Stimulated activated naive CD4-positive, alpha-beta T cell (primary cell): ENCODE measurements around the gene KCNQ1OT1.

Experiments used
- DNase-seq, 6 experiments: peaks; one replicate each; lab custom pipeline; 2025; lab: John Stamatoyannopoulos, UW

KCNQ1OT1 gene

DNA sequence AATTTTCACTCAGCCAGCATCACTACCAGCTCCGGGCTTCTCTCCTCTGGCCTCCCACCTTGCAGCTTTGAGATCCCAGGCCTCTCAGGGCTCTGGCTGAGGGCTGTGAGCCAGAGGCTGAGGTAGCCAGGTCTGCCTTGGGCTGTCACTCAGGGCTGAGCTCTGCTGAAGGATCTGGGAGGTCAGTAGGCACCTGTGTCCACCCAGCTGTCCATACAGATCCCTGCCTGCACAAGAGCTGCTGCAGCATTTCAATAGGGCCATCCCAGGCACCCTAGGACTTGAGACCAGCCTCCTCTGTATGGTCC lies 12.6 kb downstream of the KCNQ1OT1 start:
- DNase-seq: no peak

GRCh38 chr11:2686360-2687222 lies 13.2 kb downstream of the KCNQ1OT1 start:
- no peak for DNase-seq

GRCh38 chr11:2685566-2686359 lies 14.0 kb downstream of the KCNQ1OT1 start:
- no peak for DNase-seq

GRCh38 chr11:2685051-2685450 lies 14.7 kb downstream of the KCNQ1OT1 start:
- DNase-seq: no peak

DNA sequence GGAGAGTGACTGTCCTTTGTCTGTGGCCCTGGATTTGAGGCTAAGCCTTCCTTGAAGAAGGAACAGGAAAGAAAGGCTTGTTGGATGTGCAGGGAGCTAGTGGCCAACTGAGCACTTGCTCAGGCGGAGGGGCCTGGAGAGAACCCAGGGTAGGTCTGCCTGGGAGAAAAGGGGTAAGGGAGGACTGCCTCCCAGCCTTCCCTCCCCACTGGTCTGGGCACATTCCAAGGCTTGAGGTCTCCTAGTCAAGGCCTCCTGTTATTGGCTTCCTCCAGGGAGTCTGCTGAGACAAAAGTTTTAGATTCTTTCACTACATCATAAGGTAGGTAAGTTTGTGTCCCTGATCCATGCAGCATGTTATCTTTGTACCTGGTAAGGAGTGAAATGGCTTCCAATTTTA lies 15.2 kb downstream of the KCNQ1OT1 start:
- no peak for DNase-seq

DNA sequence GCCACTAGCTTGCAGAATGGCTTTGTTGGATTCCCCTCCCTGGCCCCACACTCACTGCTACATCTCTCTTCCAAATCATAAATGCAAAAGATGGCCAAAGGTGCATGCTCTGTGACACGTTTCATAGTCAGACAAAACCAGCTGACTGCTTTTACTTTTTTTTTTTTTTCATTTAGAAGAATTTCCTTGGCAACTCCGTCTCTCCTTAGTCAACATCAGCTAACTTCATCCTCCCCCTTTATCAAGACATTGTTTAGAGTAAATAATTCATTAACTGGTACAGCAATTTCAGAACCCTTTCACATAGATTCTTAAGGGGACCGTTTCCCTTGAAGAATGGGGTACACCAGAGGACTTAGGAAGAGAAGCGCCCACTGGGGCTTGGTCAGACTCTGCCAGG lies 16.0 kb downstream of the KCNQ1OT1 start:
- no peak for DNase-seq

DNA sequence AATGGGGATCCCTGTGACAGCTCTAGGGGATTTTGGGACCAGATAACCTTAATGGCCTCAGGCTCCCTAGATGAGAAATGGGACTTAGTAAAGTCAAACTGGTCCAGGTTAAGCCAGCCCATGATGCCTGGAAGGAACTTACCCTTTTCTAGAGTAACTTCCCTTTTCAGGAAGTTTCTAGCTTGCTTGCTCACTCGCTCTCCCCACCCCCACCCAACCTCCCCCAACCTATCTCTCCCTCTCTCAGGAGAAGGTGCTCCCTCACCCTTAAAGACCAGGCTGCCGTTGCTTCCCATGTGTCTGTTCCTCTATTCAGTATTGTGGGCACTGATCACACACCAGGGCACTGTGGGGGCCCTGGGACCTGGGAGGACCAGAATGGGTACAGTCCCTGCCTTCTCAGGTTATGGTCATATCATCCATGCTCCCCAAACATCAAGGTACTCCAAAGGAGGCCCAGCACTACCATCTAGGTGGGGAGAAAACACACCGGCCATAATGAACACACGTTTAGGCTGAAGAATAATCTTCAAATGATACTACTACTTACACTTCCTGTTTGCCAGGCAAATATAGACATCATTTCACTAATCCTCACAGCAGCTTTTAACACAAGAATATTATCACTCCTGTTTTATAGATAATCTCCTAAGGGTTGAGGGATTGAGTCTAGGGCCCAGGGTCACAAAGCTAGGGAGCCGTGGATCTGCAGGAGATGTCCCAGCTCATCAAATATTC lies 18.2 kb downstream of the KCNQ1OT1 start:
- no peak for DNase-seq

- no peak for DNase-seq
Measured at GRCh38 chr11:2679011-2679676, 20.6 kb downstream of the KCNQ1OT1 start.

- no peak for DNase-seq
Measured at GRCh38 chr11:2678396-2678795, 21.4 kb downstream of the KCNQ1OT1 start.

DNA sequence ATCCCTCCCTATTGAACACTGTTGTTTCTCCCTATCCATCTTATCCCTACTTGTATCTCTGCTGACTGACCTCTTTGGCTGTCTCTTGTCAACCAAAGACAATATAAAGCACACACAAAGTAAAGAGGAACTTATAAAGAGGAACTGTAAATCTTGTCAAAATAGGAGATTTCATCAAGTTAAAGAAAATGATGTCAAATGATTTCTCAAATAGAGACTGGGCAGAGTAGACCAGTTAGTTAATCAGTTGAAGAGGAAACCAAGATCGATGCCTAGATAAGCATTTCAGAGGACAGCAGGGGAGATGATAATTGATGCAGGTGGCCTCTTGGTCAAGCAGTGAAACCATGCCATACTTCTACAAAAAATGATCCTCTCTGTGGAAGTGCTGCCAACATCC lies 22.7 kb downstream of the KCNQ1OT1 start:
- DNase-seq: no peak

DNA sequence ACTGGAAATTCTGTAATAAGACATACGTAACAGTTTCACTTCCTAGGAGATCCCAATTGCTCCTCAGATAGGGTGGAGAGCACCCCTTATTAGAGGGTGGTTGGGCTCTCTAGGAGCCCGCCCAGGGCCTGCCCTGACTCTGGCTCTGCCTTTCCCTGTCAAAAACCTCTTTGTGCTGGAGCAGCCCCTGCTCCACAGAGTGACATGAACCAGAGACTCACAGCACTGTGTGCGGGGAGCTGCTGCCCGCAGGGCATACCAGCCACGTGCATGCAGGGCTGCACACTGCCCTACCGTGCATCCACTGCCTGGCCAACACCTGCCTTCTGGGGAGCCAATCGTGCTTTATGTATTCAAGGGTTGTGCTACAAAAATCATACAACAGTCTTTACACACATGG lies 24.3 kb downstream of the KCNQ1OT1 start:
- DNase-seq: no peak

DNA sequence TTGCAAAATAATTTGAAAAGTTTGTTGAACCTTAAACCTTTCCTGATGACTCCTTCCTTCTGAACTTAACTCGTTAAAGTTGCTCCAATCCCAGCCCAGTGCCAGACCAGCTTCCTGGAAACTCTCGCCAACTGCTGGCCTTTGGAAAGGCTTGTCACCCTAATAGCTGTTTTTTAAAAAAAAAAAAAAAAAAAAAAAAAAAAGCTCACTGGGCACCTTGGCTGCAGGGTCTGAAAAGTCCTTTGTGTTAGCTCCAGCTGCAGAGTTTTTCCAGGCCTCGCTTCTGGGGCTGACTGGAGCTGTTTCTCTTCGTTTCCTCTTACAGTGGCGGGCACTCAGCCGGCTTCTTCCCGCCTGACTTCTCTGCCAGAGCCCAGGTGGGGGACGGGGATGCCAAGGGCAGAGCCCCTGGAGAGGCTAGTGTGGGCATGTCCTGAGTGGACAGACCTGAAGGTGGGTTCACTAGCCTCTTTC lies 25.1 kb downstream of the KCNQ1OT1 start:
- no peak for DNase-seq

GRCh38 chr11:2673871-2674471 lies 25.8 kb downstream of the KCNQ1OT1 start:
- no peak for DNase-seq

- DNase-seq: no peak
Measured at GRCh38 chr11:2673250-2673610, 26.6 kb downstream of the KCNQ1OT1 start.

DNA sequence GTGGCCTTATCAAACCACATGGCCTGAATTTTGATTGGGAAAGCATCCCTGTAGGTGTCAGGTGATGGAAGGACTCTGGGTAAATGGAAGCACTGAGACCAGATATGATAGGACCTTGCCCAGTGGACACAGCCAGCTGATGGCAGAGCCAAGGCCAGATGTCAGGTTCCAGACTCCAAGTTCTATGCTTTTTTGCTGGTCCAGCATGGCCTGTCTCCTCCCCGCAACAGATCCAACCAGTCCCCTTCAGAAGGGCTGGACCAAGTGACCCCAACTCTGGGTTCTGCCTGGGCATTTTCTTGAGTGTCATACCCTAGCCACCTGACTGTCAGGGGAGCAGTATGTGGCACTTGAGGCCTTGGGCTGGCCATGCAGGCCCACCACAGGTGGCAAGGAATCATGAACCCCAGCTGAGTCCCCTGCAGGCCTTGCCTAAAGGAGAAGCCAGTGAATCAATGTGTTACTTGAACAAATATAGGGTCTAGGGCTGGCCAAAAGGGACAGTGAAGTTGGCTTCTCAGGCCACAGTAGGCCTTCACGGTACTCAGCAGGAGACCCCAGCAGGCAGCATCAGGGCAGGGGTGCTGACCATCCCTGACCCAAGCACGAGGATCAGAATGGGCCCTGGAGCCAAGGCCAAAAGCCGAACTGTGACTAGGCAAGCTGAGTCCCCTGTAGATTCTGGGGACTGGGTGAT lies 27.1 kb downstream of the KCNQ1OT1 start:
- no peak for DNase-seq

DNA sequence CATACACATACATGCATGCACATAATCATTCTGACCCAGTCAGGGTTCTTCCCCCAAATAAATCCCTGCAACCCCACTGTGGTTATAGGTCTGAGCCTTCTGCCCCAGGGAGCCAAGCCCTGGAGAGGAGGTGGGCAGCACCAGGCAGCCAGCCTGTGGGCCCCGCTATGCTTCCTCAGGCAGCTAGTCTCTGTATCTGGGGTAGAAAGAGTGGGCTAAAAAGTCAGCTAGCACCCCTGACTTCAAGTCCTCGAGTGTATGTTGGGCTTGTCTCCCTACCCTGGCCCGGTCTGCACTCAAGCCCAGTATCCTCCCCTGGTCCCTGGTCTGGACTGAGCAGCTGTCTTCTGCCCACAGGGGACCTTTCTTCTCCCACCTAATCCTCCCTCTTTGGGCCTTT lies 28.0 kb downstream of the KCNQ1OT1 start:
- no peak for DNase-seq

GRCh38 chr11:2670541-2671100 lies 29.2 kb downstream of the KCNQ1OT1 start:
- no peak for DNase-seq

GRCh38 chr11:2669634-2670469 lies 29.9 kb downstream of the KCNQ1OT1 start:
- no peak for DNase-seq

- no peak for DNase-seq
Measured at GRCh38 chr11:2668876-2669275, 30.9 kb downstream of the KCNQ1OT1 start.

- no peak for DNase-seq
Measured at GRCh38 chr11:2667940-2668339, 31.9 kb downstream of the KCNQ1OT1 start.
